Endothelial cell of hepatic sinusoid (primary cell): ENCODE results near the gene GRIP1.
"Not testable (repeated sequence)": the region's sequence is repeated elsewhere in the genome, so short reads cannot be mapped to it uniquely, and the experiment has no call there.

Experiments
- in situ Hi-C: cut with HindIII; loops from 2 replicates; pipeline ENCODE4 v1.10.0; 2017; ENCODE audit warnings: low sequenced_read_pairs

Gene GRIP1

GRCh38 chr12:66541426-66541825 lies 137.4 kb downstream of the GRIP1 start:
- in situ Hi-C loops: no loop called here

DNA sequence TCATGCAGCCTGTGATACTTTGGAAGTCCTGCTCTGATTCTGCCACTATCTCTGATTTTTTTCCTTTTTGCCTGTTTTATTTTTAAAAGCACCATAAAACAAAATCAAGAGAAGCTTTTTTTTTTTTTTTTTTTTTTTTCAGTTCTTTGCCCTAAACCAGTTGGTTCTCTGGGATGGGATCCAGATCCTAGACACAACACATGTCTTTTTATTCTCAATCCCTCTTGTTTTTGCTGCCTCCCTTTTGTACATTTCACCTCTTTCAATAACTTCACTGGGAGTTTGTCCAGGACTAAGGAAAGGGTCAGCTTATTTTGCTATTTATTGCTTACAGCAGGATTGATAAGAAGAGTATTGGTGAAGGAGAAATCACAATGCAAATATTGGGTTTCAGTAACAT lies 139.4 kb downstream of the GRIP1 start:
- in situ Hi-C loops: no loop called here

DNA sequence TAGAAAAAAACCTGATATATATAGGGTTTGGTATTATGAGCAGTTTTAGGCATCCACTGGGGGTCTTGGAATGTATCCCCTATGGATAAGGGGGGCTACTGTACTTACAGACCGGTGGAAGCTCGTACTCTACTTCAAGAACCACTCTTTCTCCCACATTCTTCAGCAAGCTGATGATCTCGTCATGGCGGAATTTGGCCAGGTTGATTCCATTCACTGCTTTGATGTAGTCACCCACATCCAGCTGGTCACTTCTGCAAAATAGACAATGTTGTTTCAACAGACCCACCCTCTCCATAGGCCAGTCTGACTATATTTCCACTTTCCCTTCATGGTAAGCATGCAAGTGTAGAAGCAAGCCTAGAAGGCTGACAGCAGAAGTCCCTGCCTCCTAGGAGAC lies 139.9 kb downstream of the GRIP1 start:
- in situ Hi-C loops: no loop called here

DNA sequence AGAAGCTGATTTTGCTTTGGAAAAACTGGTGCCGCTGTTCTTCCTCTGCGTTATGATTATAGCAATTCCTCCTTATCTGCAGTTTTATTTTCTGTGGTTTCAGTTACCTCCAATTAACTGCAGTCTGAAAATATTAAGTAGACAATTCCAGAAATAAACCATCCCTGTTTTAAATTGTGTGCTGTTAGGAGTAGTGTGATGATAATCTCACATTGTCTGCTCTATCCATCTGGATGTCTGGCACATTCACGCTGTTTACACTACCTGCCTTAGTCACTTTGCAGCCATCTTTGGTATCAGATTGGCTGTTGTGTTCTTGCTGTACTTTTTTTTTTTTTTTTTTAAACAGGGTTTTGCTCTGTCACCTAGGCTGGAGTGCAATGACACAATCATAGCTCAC lies 141.0 kb downstream of the GRIP1 start:
- in situ Hi-C loops: no loop called here

GRCh38 chr12:66533767-66534166 lies 145.1 kb downstream of the GRIP1 start:
- in situ Hi-C loops: no loop called here

DNA sequence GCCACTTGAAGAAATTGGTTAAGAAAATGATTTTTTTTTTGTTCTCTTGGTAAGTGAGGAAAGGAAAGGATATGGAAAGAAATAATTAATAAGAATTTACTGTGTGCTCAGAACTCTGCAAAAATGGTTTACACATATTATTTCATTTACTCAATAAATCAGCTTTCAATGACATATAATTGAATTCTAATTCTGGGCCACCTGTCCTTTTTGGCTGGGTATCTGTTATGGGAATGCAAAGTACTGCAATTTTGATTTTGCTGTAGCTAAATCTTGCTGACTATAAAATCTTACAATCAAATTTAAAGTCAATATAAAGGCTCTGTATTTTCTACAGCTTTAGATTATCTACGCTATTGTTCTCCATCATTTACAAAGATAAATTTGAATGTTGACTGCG lies 147.1 kb downstream of the GRIP1 start:
- in situ Hi-C loops: no loop called here

DNA sequence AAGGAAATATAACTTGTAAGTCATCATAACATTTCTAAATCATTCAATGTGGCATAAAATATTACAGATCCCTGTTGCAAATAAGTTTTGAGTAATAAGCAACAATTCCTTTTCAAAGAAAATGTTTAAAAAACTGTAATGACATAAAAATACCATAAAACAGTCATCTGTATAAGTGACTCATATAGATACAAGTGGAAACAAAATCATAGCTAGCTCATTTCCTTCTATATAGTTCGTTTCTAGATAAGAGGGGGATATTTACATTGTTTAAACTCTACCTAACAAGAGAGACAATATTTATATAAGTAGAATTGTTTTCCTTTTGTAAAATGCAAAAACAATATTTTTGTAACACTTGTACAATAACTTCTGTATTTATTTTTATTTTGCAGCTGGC lies 148.9 kb downstream of the GRIP1 start:
- in situ Hi-C loops: no loop called here

DNA sequence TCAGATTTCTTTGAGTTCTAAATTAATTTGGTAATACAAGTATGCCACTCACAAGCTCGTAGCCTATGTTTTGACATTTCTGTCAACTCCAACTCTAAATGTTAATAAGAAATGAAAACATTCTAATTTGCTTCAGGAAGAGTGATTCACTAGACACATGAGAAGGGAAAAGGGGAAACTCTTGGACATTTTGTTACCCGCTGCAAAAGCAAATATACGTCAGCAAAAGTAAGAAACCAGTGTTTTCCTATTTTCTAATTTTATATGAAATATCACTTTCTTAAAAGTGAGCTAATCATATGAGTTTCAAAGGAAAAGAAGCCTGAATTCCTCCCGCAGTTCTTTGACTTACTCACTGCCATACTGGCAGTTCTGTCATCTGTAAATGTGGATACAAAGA lies 162.3 kb downstream of the GRIP1 start:
- in situ Hi-C loops: no loop called here

DNA sequence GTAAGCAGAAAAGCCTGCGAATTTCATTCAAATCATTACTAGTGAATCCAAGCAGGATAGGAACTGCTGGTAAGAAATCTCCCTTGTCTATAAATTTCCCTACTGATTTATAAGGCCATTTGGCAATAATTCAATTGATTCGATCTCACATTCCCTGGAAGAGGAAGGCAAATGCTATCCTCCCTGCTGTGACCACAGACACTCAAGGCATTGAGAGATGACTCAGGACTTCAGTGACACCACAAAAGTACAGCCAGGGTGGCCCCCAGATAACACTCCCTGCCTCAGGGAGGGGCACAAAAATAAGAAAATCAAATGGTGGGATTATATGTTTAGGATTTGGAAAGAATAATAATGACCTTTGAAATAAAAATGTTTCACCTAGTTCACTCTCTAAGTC lies 162.7 kb downstream of the GRIP1 start:
- in situ Hi-C loops: no loop called here

GRCh38 chr12:66514581-66514980 lies 164.3 kb downstream of the GRIP1 start:
- in situ Hi-C loops: no loop called here

DNA sequence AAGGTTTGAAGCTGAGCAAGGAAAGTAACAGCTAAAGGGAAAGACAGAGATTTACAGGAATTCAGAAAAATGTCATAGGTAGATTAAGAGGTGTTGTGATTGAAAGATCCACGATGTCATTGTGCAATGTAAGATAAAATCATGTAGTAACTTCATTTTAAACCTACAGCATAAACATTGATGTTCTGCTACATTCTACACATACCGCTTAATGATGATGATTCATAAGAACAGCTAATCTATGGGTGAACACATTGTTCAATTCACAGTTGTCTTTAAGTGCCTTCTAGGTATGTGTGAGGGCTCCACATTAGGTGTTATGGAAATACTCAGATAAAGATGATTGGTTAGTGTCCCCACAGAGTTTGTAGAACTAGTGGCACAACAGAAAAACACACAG lies 170.9 kb downstream of the GRIP1 start:
- in situ Hi-C loops: no loop called here

DNA sequence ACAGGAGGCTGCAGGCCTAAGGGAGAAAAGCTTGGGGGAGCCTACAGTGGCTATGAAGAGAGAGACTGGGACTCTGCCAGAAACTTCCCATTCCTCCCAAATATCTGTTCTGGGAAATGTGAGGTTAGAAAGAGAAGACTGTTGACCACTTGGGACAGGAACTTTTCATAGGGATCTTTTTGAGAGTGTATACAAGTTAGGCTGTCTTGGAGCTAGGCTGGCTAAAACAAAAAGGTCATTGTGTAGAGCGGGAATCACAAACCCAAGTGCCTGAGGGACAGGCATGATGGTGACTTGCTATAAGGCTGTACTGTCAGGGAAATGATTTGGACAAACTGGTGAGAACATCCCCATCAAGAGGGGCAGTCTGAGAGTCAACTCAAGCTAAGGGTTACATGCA lies 175.1 kb downstream of the GRIP1 start:
- in situ Hi-C loops: no loop called here

DNA sequence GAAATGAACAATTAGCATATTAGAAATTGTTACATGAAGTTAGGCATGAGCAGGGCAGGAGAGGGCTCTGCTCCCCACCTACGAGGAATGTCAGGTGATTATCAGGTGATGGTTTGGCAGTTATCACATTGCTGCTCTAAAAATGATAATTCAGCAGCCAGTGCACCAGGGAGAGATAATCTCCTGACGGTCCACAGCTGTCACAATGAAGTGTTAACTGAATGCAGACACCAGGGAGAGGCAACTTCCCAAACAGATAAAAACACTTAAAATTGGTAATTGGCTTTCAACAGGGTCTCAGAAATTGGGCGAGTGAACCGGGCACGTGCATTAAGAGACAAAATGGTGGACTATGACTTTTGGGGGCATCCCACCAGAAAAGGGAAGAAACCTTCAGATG lies 176.0 kb downstream of the GRIP1 start:
- in situ Hi-C loops: no loop called here

DNA sequence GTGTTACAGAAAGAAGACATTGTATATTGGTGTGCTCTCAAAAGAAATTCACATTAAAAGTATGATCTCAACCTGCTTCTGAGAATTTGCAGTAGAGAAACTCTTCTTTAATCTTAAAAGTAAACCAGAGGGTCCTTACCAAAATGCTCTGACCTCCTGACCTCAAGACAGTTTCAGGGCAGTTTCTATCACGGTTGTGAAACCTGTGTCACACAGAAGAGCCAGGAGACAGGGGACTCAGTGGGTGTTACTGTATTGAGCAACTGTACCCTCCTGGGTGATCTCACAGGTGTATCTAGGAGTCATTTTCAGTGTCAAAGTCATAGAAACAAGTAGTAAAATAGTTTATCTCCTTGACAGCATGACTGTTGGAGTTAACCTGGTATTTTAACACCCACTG lies 178.0 kb downstream of the GRIP1 start:
- in situ Hi-C loops: no loop called here

GRCh38 chr12:66500091-66500490 lies 178.8 kb downstream of the GRIP1 start:
- in situ Hi-C loops: no loop called here

GRCh38 chr12:66499000-66499399 lies 179.9 kb downstream of the GRIP1 start:
- in situ Hi-C loops: no loop called here

DNA sequence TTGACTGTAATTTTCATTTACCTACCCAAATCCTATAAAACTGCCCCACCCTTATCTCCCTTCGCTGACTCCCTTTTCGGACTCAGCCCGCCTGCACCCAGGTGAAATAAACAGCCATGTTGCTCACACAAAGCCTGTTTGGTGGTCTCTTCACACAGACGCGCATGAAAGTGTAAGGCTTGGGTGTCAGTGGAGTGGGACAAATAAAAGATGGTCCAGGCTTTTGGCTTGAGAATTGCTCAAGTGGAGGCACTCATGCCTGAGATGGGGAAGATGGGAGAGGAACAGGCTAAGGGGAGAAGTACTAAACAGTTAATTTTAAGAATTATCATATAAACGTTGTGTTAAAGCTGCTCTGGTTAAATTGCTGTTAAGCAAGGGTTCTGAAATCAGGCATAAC lies 180.8 kb downstream of the GRIP1 start:
- in situ Hi-C loops: not testable (repeated sequence)

DNA sequence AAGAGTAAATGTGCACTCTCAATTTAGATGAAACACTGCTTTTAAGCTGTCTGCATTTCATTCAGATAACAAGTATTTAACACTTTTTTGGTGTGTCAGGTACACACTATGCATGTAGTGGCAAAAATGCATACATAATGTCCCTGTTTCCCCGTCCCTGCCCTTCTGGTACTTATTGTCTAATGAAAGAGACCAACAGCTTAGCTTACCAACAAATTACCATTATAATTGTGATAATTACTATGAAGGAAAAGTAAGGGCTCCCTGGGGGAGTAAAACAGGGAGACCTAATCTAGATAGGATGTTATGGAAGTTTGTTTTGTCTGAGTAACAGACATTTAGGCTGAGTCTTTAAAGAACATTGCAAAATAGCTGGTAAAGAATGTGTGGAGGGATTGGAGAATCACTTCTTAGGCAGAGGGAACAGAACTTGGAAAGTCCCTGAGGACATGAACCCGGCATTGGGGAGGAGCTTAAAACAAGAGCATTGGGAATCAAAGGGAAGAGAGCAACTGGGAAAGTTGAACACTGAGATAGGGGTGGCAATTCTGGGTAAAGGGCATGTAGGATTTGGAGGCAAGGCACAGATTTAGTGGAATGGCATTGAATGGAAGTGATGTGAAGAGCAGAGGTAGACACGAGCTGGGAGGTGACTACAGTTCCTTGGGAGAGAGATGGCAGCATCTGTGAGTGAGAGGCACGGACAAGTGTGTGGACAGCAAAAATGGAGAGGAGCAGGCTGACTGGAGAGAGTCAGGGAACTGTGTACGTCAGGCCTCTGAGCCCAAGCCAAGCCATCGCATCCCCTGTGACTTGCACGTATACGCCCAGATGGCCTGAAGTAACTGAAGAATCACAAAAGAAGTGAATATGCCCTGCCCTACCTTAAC lies 181.6 kb downstream of the GRIP1 start:
- in situ Hi-C loops: no loop called here

GRCh38 chr12:66496595-66496994 lies 182.3 kb downstream of the GRIP1 start:
- in situ Hi-C loops: no loop called here

DNA sequence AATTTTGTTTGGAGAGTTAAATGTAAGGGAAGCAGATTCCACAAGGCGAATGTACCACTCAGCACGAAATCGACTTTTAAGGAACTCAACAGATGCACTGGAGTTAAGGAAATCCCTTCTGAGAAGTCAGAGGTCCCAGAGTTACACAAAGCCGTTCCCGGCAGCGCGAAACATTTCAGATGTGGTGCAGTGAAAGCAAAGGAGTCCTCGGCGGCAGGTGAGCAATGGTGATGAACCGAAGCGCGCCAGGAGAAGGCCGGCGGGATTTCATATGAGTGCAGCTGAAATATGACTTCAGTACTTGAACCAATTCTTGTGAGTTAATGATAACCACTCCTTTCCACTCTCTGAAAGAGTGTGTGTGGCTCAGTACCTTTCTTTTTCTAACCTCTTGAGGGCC lies 183.2 kb downstream of the GRIP1 start:
- in situ Hi-C loops: no loop called here

DNA sequence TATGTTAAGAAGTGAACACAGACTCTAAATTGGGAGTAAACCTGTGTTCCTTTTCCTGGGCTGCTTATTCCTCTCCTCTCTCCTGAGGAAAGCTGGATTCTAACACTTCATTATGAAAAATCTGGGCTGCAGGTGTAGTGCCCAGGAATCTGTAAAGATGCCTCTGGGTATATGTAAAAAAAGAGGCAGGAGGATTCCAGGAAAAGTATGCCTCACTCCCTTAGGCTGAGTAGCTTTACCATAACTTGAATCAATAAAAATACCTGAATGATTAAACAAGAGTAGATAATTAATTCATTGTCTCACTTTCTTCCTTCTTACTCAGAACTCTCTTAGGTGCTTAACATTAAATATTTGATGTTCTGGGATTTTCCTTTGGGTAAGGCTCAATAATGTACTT lies 185.1 kb downstream of the GRIP1 start:
- in situ Hi-C loops: no loop called here

- in situ Hi-C loops: no loop called here
Measured at GRCh38 chr12:66491853-66492252, 187.0 kb downstream of the GRIP1 start.
